Measurements from ENCODE around the gene MYLIP.

MYLIP gene

GRCh38 chr6:16157492-16157891, 28.6 kb downstream of the MYLIP start:
- Histone ChIP-seq H3K9me3 (ENCODE audit: control insufficient read depth, insufficient read depth, low read depth, low read length) (no peaks in the 10 kb centered on the region), H3K36me3 (ENCODE audit: control insufficient read depth in 2 of 2, insufficient read depth in 1 of 2, low read length in 2 of 2) (peaks cover 15 to 41% of the 10 kb centered on the region in 2 experiments), H3K4me3 (ENCODE audit: low read depth, low read length) (no peak overlapping the region), H3K27ac (ENCODE audit: extremely low read depth, low read depth, low read length) (no peak overlapping the region), H3K4me1 (ENCODE audit: control insufficient read depth, insufficient read depth, low read length) (no peaks in the 10 kb centered on the region)
- CTCF ChIA-PET: interaction anchor here (0.6 to 1.3 kb wide), 4 partner anchors 25 to 807 kb away, joined by 3 to 4 read pairs (median 4); no protein-coding TSS in a partner anchor
- POLR2A ChIA-PET: interaction anchor here (1.5 kb wide), 1 partner anchor 29 kb away, joined by 4 read pairs; the partner anchor contains the start of gene MYLIP
- TF ChIP-seq HOXD13 (CRISPR knock-in tag; IDR thresholded peaks at IDR 0.05; ENCODE audit: borderline replicate concordance) (no peak), ZBTB11 (tag by site-specific recombination; conservative IDR thresholded peaks at IDR 0.05; ENCODE audit: low read depth) (no peak), ZNF211 (tag by site-specific recombination; IDR thresholded peaks at IDR 0.05; ENCODE audit: low read depth) (no peak), ZNF26 (tag by site-specific recombination; IDR thresholded peaks at IDR 0.05) (no peak), ZNF114 (tag by site-specific recombination; IDR thresholded peaks at IDR 0.05) (no peak), ZNF155 (tag by site-specific recombination; IDR thresholded peaks at IDR 0.05) (no peak), ZSCAN16 (tag by site-specific recombination; IDR thresholded peaks at IDR 0.05) (no peak), ZBTB6 (tag by site-specific recombination; IDR thresholded peaks at IDR 0.05) (no peak), ZNF341 (tag by site-specific recombination; IDR thresholded peaks at IDR 0.05; ENCODE audit: low read depth) (no peak), PBX3 (CRISPR knock-in tag; IDR thresholded peaks at IDR 0.05) (no peak), ZXDB (tag by site-specific recombination; IDR thresholded peaks at IDR 0.05) (no peak), ZNF221 (tag by site-specific recombination; IDR thresholded peaks at IDR 0.05; ENCODE audit: borderline replicate concordance) (no peak), ZNF624 (tag by site-specific recombination; IDR thresholded peaks at IDR 0.05) (no peak), ZNF48 (tag by site-specific recombination; IDR thresholded peaks at IDR 0.05) (no peak), ZNF560 (tag by site-specific recombination; IDR thresholded peaks at IDR 0.05; ENCODE audit: borderline replicate concordance) (no peak), ZNF548 (tag by site-specific recombination; IDR thresholded peaks at IDR 0.05) (no peak)

GRCh38 chr6:16157909-16158308, 29.0 kb downstream of the MYLIP start:
- CTCF ChIA-PET: interaction anchor here (0.6 to 1.3 kb wide), 4 partner anchors 25 to 807 kb away, joined by 3 to 4 read pairs (median 3); no protein-coding TSS in a partner anchor

More at GRCh38 chr6:16157909-16158308, 29.0 kb downstream of the MYLIP start:
- no peak for TF ChIP-seq ZNF707 (tag by site-specific recombination; IDR thresholded peaks at IDR 0.05)
- no peak for TF ChIP-seq ZNF10 (tag by site-specific recombination; IDR thresholded peaks at IDR 0.05)
- TF ChIP-seq YY2 (tag by site-specific recombination; IDR thresholded peaks at IDR 0.05): no peak
- TF ChIP-seq ZXDB (tag by site-specific recombination; IDR thresholded peaks at IDR 0.05): no peak
- TF ChIP-seq BCL11B (tag by site-specific recombination; IDR thresholded peaks at IDR 0.05; ENCODE audit: low read depth): no peak
- TF ChIP-seq INSM2 (tag by site-specific recombination; IDR thresholded peaks at IDR 0.05): no peak
- H3K9me3 ChIP-seq (ENCODE audit: control insufficient read depth, insufficient read depth, low read depth, low read length): no peaks in the 10 kb centered on the region
- POLR2A ChIA-PET: interaction anchor here (1.5 kb wide), 1 partner anchor 29 kb away, joined by 4 read pairs; the partner anchor contains the start of gene MYLIP
- H3K27ac ChIP-seq (ENCODE audit: extremely low read depth, low read depth, low read length): no peak overlapping the region
- no peak overlapping the region for H3K4me3 ChIP-seq (ENCODE audit: low read depth, low read length)
- peaks cover 11 to 37% of the 10 kb centered on the region in 2 experiments for H3K36me3 ChIP-seq (ENCODE audit: control insufficient read depth in 2 of 2, insufficient read depth in 1 of 2, low read length in 2 of 2)
- no peaks in the 10 kb centered on the region for H3K4me1 ChIP-seq (ENCODE audit: control insufficient read depth, insufficient read depth, low read length)
